ENCODE data around the gene SPATA46. TPM values are rescaled to one million over a fixed set of nuclear protein-coding genes. Genes with fewer than 3 reads are reported as not detected.

SPATA46 gene
- total and polyA plus RNA-seq, 2 experiments from 2014 or later: not detected

- no peak overlapping the region for H2AFZ ChIP-seq
- no peaks in the 10 kb centered on the region for H3K9me3 ChIP-seq (ENCODE audit: low read depth)
- TF ChIP-seq EZH2phosphoT487 (IDR thresholded peaks at IDR 0.05; ENCODE audit: low read depth, severe bottlenecking, unreplicated experiment): no peak
- no peak for TF ChIP-seq CTCF (IDR thresholded peaks at IDR 0.05; ENCODE audit: poor library complexity)
- TF ChIP-seq EZH2 (IDR thresholded peaks at IDR 0.05; ENCODE audit: borderline replicate concordance): no peak
- 91% methylated on average over 2 of the region's 2 CpGs for WGBS (ENCODE audit: low lambda C conversion rate, missing lambda C conversion rate)
- H3K4me3 ChIP-seq: no peak overlapping the region
- H3K9me2 ChIP-seq (replicated peaks; ENCODE audit: insufficient read depth): no peaks in the 10 kb centered on the region
- no peaks in the 10 kb centered on the region for H3K79me2 ChIP-seq
- H3K4me2 ChIP-seq: no peak overlapping the region
- no peak overlapping the region for H3K27ac ChIP-seq
- H3K36me3 ChIP-seq (replicated peaks; ENCODE audit: insufficient read depth, low read depth): no peaks in the 10 kb centered on the region
- no peaks in the 10 kb centered on the region for H4K20me1 ChIP-seq (ENCODE audit: insufficient read depth, poor library complexity, severe bottlenecking)
- no peaks in the 10 kb centered on the region for H3K27me3 ChIP-seq
- H3K4me1 ChIP-seq (ENCODE audit: insufficient read depth): no peaks in the 10 kb centered on the region
- DNase-seq (ENCODE audit: low spot score): no peak
These were observed 30.2 kb upstream of the SPATA46 start for GRCh38 chr1:162406811-162407210.

DNA sequence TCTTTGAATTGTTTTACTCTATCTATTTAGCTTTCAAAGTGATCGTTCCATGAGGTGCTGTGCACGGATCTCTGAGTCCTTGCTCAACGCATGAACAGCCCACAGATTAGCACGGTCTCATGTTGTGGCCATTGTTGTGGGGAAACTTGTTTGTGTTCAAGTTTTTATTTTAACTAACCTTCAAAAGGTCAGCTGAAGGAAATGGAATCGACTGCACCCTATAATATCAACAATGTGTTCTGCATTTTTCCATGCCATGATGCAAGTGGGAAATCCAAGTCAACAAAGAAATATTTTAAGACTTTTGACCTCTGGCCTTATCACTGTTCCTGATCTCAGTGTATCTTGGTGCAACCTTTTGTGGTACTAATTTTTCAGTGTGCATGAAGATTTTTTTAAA lies 29.1 kb upstream of the SPATA46 start:
- no peaks in the 10 kb centered on the region for H3K27me3 ChIP-seq
- no peaks in the 10 kb centered on the region for H3K4me1 ChIP-seq (ENCODE audit: insufficient read depth)
- H3K79me2 ChIP-seq: no peaks in the 10 kb centered on the region
- no peak overlapping the region for H3K27ac ChIP-seq
- 58% methylated on average over 5 of the region's 5 CpGs for WGBS (ENCODE audit: low lambda C conversion rate, missing lambda C conversion rate)
- H3K36me3 ChIP-seq (replicated peaks; ENCODE audit: insufficient read depth, low read depth): no peaks in the 10 kb centered on the region
- H2AFZ ChIP-seq: no peak overlapping the region
- no peaks in the 10 kb centered on the region for H3K9me3 ChIP-seq (ENCODE audit: low read depth)
- TF ChIP-seq EZH2 (IDR thresholded peaks at IDR 0.05; ENCODE audit: borderline replicate concordance) (no peak), EZH2phosphoT487 (IDR thresholded peaks at IDR 0.05; ENCODE audit: low read depth, severe bottlenecking, unreplicated experiment) (no peak), CTCF (IDR thresholded peaks at IDR 0.05; ENCODE audit: poor library complexity) (no peak)
- no peak overlapping the region for H3K4me2 ChIP-seq
- no peaks in the 10 kb centered on the region for H3K9me2 ChIP-seq (replicated peaks; ENCODE audit: insufficient read depth)
- no peaks in the 10 kb centered on the region for H4K20me1 ChIP-seq (ENCODE audit: insufficient read depth, poor library complexity, severe bottlenecking)
- no peak overlapping the region for H3K4me3 ChIP-seq
- no peak for DNase-seq (ENCODE audit: low spot score)

DNA sequence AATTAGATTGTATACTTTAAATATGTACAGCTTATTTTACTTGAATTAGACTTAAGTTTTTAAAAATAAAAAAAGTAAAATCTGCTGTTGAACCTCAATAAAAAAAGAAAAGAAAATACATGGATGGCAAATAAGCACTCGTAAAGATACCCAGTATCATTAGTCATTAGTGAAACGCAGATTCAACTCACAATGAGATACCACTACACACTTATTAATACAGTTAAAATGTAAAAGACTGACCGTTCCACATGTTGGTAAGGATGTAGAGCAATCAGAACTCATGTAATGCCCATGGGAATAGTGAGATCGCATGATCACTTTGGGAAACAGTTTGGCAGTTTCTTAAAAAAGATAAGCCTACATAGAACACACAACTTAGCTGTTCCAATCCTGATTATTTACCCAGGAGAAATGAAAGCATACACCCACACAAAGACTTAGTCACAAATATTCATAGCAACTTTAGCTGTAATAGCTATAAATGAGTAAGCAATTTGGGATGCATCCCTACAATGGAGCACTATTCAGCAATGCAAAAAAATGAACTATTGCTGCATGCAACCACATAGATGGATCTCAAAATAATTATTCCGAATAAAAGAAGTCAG lies 28.0 kb upstream of the SPATA46 start:
- Histone ChIP-seq H3K4me1 (ENCODE audit: insufficient read depth) (no peaks in the 10 kb centered on the region), H3K9me2 (replicated peaks; ENCODE audit: insufficient read depth) (no peaks in the 10 kb centered on the region), H2AFZ (no peak overlapping the region), H3K27ac (no peak overlapping the region), H3K4me2 (no peak overlapping the region), H3K4me3 (no peak overlapping the region), H3K27me3 (no peaks in the 10 kb centered on the region), H3K36me3 (replicated peaks; ENCODE audit: insufficient read depth, low read depth) (no peaks in the 10 kb centered on the region), H4K20me1 (ENCODE audit: insufficient read depth, poor library complexity, severe bottlenecking) (no peaks in the 10 kb centered on the region), H3K9me3 (ENCODE audit: low read depth) (no peaks in the 10 kb centered on the region), H3K79me2 (no peaks in the 10 kb centered on the region)
- no peak for DNase-seq (ENCODE audit: low spot score)
- WGBS (ENCODE audit: low lambda C conversion rate, missing lambda C conversion rate): 91% methylated on average over 5 of the region's 5 CpGs
- no peak for TF ChIP-seq EZH2phosphoT487 (IDR thresholded peaks at IDR 0.05; ENCODE audit: low read depth, severe bottlenecking, unreplicated experiment)
- TF ChIP-seq EZH2 (IDR thresholded peaks at IDR 0.05; ENCODE audit: borderline replicate concordance): no peak
- TF ChIP-seq CTCF (IDR thresholded peaks at IDR 0.05; ENCODE audit: poor library complexity): no peak

Data from hepatocyte (in vitro differentiated cells).